K562 (cell line): ENCODE measurements around the gene PTH2. TPM values are rescaled to one million over a fixed set of nuclear protein-coding genes. Genes with fewer than 3 reads are reported as not detected.

Experiments used
- ATF1 ChIP-seq, 2 experiments: fragments of 450-650 bp in 1 of 2; IDR thresholded peaks; 2 replicates each; pipeline ENCODE4 v1.6.1; 2016; ENCODE audit warnings: missing compliant biosample characterization in 1 of 2, missing genetic modification characterization in 1 of 2
- BRCA1 ChIP-seq, 2 experiments: fragments of 450-650 bp in 1 of 2; sonication (generic) in 1 of 2; formaldehyde crosslinking in 1 of 2; IDR thresholded peaks; 2 replicates each; pipeline versions ENCODE4 v1.5.0 to v1.6.1; 2017 to 2020; ENCODE audit warnings: mild to moderate bottlenecking in 1 of 2, missing genetic modification reagents in 1 of 2
- CXXC5 ChIP-seq: fragments of 250-450 bp; sonication (Bioruptor Pico); IDR thresholded peaks from 2 replicates; pipeline ENCODE4 v1.8.0; 2022; ENCODE audit warnings: inconsistent platforms, mild to moderate bottlenecking, moderate library complexity
- JUN ChIP-seq, 2 experiments: sonication (generic) in 1 of 2; formaldehyde crosslinking in 1 of 2; IDR thresholded peaks; 2 replicates each; pipeline versions ENCODE4 v1.6.1 to v1.8.0; 2012 to 2022; ENCODE audit warnings: borderline replicate concordance in 2 of 2, mild to moderate bottlenecking in 2 of 2, improper control_type of control experiment in 1 of 2, low read depth in 1 of 2, low read length in 1 of 2, missing genetic modification reagents in 1 of 2
- KAT2B ChIP-seq: IDR thresholded peaks from one replicate; pipeline ENCODE4 v1.6.1; 2012; ENCODE audit warnings: low read depth, mild to moderate bottlenecking, control low read depth, inconsistent platforms, low read length, moderate library complexity
- MEF2D ChIP-seq: conservative IDR thresholded peaks from 2 replicates; pipeline ENCODE4 v1.6.1; 2016; ENCODE audit warnings: low read depth, missing genetic modification characterization, missing compliant biosample characterization
- NFIX ChIP-seq: fragments of 250-450 bp; sonication (Bioruptor Pico); IDR thresholded peaks from 2 replicates; pipeline ENCODE4 v1.4.0; 2020; ENCODE audit warnings: low read depth, mild to moderate bottlenecking, moderate library complexity
- PCBP1 ChIP-seq: fragments of 200-400 bp; formaldehyde crosslinking; IDR thresholded peaks from 2 replicates; pipeline ENCODE4 v1.6.1; 2018; ENCODE audit warnings: mild to moderate bottlenecking, low read depth, low read length; ENCODE audit not compliant: poor library complexity, severe bottlenecking
- PHF20 ChIP-seq: fragments of 450-650 bp; IDR thresholded peaks from 2 replicates; pipeline ENCODE4 v1.6.1; 2018; ENCODE audit not compliant: partially characterized antibody
- PTBP1 ChIP-seq: fragments of 200-400 bp; formaldehyde crosslinking; IDR thresholded peaks from 2 replicates; pipeline ENCODE4 v1.6.1; 2017; ENCODE audit warnings: low read depth, low read length
- TCF15 ChIP-seq: fragments of 250-450 bp; sonication (Bioruptor Pico); IDR thresholded peaks from 2 replicates; pipeline ENCODE4 v1.8.0; 2022; ENCODE audit warnings: moderate library complexity, mild to moderate bottlenecking, inconsistent platforms
- TSHZ1 ChIP-seq: fragments of 250-450 bp; sonication (Bioruptor Pico); IDR thresholded peaks from 2 replicates; pipeline ENCODE4 v1.4.0; 2020; ENCODE audit warnings: mild to moderate bottlenecking, moderate library complexity
- ZNF263 ChIP-seq: sonication (generic); formaldehyde crosslinking; IDR thresholded peaks from 2 replicates; pipeline ENCODE4 v1.8.0; 2022; ENCODE audit warnings: mild to moderate bottlenecking, missing genetic modification reagents, borderline replicate concordance
- ZNF431 ChIP-seq: sonication (generic); formaldehyde crosslinking; IDR thresholded peaks from 2 replicates; pipeline ENCODE4 v1.8.0; 2022; ENCODE audit warnings: mild to moderate bottlenecking, missing genetic modification reagents
- ZNF507 ChIP-seq: conservative IDR thresholded peaks from 2 replicates; pipeline ENCODE4 v1.6.1; 2017; ENCODE audit warnings: missing genetic modification characterization, missing compliant biosample characterization
- ZNF639 ChIP-seq, 2 experiments: fragments of 200-800 bp in 1 of 2; sonication (Bioruptor generic) in 1 of 2; sonication (generic) in 1 of 2; formaldehyde crosslinking in 1 of 2; IDR thresholded peaks in 1 of 2; conservative IDR thresholded peaks in 1 of 2; 2 replicates each; pipeline versions ENCODE4 v1.5.0 to v1.6.1; 2016 to 2020; ENCODE audit warnings: missing compliant biosample characterization in 1 of 2, missing genetic modification characterization in 1 of 2, missing genetic modification reagents in 1 of 2
- polyA plus RNA-seq, 8 experiments: library from polyadenylated mRNA; depleted of rRNA in 4 of 8; stranded (reverse) in 5 of 8; unstranded in 3 of 8; fragments of >200 nt; fragmentation: Nextera tagmentation in 2 of 8; fragmentation: Illumina TruSeq in 1 of 8; extraction: Ambion mirVana in 2 of 8; extraction: Trizol in 1 of 8; gene quantifications; 2 replicates each; pipeline versions ENCODE4 v1.2.1 to v1.2.3, GENCODE V29; 2011 to 2014; ENCODE audit warnings: inconsistent platforms in 1 of 8, missing spikeins in 1 of 8
- total RNA-seq, 7 experiments: library from RNA; depleted of rRNA in 6 of 7; stranded (reverse); fragments of >200 nt in 6 of 7; fragmentation: Illumina TruSeq in 2 of 7; extraction: Trizol in 2 of 7; gene quantifications; 2 replicates each; pipeline versions ENCODE4 v1.2.1 to v1.2.3, GENCODE V29; 2011 to 2021; ENCODE audit warnings: low replicate concordance in 1 of 7

The PTH2 gene
- total and polyA plus RNA-seq, 9 of the 15 experiments (the other 6 are each of a cell fraction or from before 2014, with no cell fraction given) = 1.3 TPM; not detected in 8

GRCh38 chr19:49422407-49423070, 702 bp downstream of the PTH2 start (continued):
- TF ChIP-seq ZNF431 (CRISPR knock-in tag) = 0 out of 2 replicates have a peak, but pooled peaks have one; percentile 18
- peak; percentile 69 for TF ChIP-seq PHF20
- peak; percentile 82 for TF ChIP-seq PCBP1
- peak; percentile 94 for TF ChIP-seq CXXC5 (CRISPR knock-in tag)
- TF ChIP-seq MEF2D = peak; percentile 64; the same call in 1 of the 2 replicates
- TF ChIP-seq KAT2B = no peak
- TF ChIP-seq BRCA1 (IDR thresholded peaks at IDR 0.05) = no peak
- no peak for TF ChIP-seq BRCA1 (CRISPR knock-in tag; IDR thresholded peaks at IDR 0.05)
- peak; percentile 51; the same call in 1 of the 2 replicates for TF ChIP-seq TCF15 (CRISPR knock-in tag)
- 0 out of 2 replicates have a peak, but pooled peaks have one; percentile 23 for TF ChIP-seq JUN (IDR thresholded peaks at IDR 0.05; ENCODE audit: borderline replicate concordance, low read depth, low read length)
- TF ChIP-seq JUN (CRISPR knock-in tag; IDR thresholded peaks at IDR 0.05; ENCODE audit: borderline replicate concordance) = peak; percentile 79; the same call in 1 of the 2 replicates
- TF ChIP-seq PTBP1 = no peak
- TF ChIP-seq TSHZ1 (CRISPR knock-in tag) = no peak
- TF ChIP-seq ZNF263 (CRISPR knock-in tag) = peak; percentile 61; the same call in 1 of the 2 replicates
- TF ChIP-seq ZNF507 (tag) = no peak
- 0 out of 4 replicates have a peak, but pooled peaks of 1 of the 2 experiments have one; percentile 33 for TF ChIP-seq ZNF639 (CRISPR knock-in tag; conservative IDR thresholded peaks at IDR 0.05 in 1 of 2, IDR thresholded peaks at IDR 0.05 in 1 of 2)
- no peak for TF ChIP-seq ATF1 (CRISPR knock-in tag; IDR thresholded peaks at IDR 0.05)
- peak; percentile 87 for TF ChIP-seq ATF1 (tag; IDR thresholded peaks at IDR 0.05)
- TF ChIP-seq NFIX = no peak
